T-helper 9 cell (primary cell): Measurements from ENCODE around the gene TEX55.
"Not testable (repeated sequence)": the region's sequence is repeated elsewhere in the genome, so short reads cannot be mapped to it uniquely, and the experiment has no call there.

ENCODE experiments used
- DNase-seq: peaks from one replicate; pipeline ENCODE4 v3.0.0-alpha.2; 2020
- total RNA-seq, 2 donors: gene quantifications; one replicate each; lab custom pipeline; 2026; lab: John Stamatoyannopoulos, UW

Gene TEX55
- total RNA-seq = 0 reads per million in 2 donors

DNA sequence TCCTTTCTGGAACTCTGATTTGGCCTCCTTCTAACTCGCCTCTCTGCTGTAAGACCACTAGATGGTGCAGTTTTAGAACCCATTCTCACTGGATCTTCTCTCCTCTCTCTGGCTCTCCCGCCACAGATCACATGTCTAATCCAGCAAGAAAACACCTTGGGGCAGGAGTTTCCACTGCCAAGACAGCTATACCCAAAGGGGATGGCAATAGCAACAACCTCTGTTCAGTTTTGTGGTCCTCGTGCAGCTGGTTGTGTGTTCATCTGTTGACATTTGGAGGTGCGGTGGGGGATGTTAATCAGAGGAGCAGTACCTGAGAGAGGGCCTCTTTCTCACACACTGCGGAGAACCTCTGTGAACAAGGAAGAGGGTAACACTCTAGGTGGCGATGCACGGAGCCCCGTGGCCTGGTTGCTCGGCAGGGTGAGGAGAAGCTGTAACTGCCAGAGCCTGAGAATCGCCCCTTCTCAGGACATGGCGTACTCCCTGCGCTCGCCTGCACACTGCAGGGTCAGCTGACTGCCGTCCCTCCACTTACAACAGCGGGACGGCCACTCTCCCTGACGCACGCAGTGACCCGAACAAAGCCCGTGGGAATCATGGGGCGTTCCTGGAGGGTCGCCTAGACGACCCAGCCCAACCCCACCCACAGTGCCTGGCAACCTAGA lies at the start of gene TEX55:
TEX55 (plus strand) TSS at position 666 of the 668 bp plus-strand sequence. CDS start 25 bp downstream, outside the sequence.
- no peak for DNase-seq

DNA sequence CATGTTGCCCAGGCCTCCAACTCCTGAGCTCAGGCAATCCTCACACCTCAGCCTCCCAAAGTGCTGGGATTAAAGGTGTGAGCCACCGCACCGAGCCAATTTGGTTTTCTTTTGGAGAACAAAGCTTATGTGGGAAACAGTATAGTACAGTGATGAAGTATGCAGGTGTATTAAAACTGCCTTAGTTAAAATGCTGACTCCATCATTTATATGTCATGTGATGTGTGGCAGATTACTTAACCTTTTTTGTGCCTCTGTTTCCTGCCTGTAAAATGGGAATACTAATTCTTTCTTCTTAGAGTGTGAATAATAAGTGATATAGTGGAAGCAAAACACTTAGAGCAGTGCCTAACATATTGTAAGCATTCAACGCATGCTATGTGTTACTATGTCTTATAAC lies 48.0 kb upstream of the TEX55 start:
- DNase-seq = no peak

DNA sequence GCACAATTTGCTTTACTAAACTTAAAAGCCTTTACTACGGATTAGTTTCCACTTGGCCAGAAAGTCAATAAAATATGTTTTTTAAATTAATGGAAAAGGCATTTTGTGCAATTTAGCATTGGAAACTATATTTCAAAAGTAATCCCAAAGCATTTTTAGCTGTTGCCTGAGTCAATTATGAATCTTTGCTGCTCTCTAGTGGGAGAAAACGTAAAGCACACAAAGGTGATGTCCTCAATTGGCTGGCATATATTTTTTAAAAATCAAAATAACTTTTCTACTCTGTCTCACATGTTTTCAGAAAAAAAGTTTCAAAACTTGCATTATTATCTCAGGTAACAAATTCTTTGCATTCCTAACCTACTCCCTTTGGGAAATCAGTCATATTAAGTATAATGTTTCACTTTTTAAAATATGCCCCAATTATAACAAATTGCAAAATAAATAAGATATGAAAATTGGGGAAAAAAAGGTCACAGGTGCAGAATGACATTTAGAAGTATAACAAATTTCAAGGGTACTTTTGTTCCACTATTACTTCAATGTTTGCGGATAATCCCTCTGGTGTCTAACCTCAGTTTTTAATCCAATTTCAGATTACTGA lies 47.2 kb upstream of the TEX55 start:
- DNase-seq = no peak

DNA sequence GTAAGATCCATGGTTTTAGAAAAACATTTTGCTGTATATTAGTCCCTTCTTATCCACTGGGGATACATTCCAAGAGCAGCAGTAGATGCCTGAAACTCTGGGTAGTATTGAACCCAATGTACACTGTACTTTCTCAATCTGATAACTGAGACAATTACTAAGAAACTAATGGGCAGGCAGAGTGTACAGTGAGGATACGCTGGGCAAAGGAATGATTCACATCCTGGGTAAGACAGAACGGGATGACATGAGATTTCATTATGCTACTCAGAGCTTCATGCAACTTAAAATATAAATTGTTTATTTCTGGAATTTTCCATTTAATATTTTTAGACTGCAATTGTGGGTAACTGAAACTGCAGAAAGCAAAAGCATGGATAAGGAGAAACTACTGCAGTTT lies 46.2 kb upstream of the TEX55 start:
- DNase-seq = no peak

DNA sequence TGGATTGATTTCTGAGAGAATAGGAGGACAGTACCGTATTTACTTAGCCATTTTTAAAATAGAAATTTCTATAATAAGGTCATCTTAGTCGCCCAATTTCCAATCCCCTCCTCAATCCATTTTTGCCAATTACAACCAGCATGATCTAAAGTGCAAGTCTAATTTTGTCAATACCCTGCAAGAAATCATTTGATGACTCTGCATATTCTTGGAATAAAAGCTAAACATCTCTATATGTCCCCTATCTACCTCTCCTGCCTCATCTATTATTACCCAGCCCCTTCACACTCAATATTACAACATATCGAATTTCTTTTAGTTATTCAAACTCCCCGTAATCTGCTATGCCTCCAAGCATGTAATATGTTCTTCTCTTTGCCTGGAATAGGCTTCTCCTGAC lies 41.9 kb upstream of the TEX55 start:
- DNase-seq = no peak

DNA sequence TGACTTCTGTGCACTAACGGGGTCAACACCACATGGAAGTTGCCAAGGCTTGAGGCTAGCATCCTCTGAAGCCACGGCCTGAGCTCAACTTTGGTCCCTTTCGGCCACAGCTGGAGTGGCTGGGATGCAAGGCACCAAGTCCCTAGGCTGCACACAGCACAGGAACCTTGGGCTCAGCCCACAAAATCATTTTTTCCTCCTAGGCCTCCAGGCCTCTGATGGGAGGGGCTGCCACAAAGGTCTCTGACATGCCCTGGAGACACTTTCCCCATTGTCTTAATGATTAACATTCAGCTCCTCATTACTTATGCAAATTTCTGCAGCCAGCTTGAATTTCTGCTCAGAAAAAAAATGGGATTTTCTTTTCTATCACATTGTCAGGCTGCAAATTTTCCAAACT lies 27.6 kb upstream of the TEX55 start:
- DNase-seq = not testable (repeated sequence)

DNA sequence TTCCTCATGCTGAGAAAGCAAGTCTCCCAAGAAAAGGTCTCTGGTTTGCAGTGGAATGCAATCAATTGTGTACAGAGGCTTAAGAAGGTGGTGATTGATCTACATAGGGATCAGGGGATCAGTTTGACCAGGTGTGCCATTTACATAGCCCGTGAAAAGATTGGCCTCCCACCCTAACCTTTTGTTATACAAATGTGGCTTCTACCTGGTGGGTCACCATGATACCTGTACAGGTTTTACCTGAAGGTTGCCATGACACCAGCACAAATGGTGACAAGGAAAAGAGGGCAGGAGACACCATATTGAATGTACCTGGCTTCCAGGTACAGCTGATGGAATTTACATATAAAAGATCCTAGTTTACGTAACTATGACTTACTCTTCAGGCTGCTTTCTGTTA lies 25.5 kb upstream of the TEX55 start:
- DNase-seq = no peak

DNA sequence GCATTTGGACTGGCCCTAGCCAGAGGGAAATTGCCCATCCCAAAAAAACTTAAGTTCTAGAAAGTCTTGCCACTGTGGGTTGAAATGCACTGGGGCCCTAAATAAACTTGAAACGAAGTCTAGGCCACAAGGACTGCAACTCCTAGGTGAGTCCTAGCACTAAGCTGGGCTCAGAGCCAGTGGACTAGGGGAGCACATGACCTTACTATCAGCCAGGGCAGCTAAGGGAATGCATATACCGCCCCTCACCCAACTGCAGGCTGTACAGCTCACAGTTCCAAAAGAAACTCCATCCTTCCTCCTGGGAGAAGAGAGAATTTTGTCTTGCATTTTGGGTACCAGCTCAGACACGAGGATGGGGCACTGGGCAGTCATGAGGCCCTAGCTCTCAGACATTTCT lies 23.6 kb upstream of the TEX55 start:
- no peak for DNase-seq

DNA sequence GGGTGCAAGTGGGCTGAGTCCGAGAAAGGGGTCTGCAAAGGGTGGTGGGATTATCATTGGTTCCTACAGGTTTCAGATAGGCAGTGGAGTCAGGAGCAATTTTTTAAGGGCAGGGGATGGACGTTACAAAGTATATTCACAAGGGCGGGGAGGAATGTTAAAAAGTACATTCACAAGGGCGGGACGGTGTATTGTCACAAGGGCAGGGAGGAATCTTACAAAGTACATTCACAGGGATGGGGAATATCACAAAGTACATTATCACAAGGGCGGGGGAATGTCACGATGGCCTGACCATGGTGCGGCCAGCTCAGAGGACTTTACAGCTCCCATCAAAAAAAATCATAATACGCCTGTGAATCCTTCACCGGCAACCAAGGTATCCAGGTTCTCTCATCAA lies 20.6 kb upstream of the TEX55 start:
- DNase-seq = no peak

DNA sequence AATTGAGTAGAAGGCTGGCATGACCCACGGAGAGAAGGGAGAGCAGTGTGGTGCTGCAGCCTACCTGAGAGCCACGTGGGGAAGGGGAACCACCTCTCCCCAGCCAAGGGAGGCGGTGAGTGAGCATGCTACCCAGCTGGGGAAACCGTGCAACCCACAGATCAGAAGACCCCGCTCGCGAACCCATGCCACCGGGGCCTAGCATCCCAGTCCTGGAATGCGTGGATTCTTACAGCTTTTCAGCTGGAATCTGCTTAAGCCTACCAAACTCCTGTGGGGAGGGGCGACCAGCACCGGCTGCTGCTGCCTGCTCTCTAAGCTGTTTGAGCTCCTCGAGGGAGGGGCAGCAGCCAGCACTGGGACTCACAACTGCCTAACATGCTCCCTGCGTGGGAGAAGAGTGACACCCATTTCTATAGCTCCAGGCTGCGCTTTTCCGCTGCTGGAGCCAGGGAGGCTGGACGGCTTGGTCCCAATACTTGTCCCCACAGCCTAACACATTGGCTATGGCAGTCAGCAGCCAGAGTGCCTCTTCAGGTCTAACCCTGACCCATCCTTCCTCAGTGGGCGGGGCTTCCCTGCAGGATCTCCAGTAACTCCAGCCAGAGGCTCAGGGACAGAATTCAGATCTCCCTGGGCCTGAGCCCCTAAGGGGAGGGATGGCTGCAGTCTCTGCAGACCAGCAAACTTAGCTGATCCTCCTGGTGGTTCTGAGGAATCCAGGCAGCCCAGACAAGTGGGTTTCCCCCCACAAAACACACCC lies 20.0 kb upstream of the TEX55 start:
- no peak for DNase-seq

DNA sequence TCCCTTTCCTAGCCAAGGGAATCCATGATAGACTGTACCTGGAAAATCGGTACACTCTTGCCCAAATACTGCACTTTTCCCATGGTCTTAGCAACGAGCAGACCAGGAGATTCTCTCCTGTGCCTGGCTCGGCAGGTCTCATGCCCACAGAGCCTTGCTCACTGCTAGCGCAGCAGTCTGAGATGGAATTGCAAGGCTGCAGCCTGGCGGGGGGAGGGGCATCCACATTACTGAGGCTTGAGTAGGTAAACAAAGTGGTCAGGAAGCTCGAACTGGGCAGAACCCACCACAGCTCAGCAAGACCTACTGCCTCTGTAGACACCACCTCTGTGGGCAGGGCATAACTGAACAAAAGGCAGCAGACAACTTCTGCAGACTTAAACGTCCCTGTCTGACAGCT lies 15.7 kb upstream of the TEX55 start:
- not testable (repeated sequence) for DNase-seq

DNA sequence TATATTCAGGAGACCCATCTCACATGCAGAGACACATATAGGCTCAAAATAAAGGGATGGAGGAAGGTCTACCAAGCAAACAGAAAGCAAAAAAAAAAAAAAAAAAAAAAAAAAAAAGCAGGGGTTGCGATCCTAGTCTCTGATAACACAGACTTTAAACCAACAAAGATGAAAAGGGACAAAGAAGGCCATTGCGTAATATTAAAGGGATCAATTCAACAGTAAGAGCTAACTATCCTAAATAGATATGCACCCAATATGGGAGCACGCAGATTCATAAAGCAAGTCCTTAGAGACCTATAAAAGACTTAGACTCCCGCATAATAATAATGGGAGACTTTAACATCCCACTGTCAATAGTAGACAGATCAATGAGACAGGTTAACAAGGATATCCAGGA lies 13.7 kb upstream of the TEX55 start:
- not testable (repeated sequence) for DNase-seq

DNA sequence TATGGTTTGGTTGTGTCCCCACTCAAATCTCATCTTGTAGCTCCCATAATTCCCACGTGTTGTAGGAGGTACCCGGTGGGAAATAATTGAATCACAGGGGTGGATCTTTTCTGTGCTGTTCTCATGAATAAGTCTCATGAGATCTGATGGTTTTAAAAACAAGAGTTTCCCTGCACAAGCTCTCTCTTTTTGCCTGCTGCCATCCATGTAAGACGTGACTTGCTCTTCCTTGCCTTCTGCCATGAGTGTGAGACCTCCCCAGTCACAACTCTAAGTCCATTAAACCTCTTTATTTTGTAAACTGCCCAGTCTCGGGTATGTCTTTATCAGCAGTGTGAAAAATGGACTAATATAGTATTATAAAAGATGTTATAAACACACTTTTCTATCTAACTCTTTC lies 6.6 kb upstream of the TEX55 start:
- DNase-seq = not testable (repeated sequence)

DNA sequence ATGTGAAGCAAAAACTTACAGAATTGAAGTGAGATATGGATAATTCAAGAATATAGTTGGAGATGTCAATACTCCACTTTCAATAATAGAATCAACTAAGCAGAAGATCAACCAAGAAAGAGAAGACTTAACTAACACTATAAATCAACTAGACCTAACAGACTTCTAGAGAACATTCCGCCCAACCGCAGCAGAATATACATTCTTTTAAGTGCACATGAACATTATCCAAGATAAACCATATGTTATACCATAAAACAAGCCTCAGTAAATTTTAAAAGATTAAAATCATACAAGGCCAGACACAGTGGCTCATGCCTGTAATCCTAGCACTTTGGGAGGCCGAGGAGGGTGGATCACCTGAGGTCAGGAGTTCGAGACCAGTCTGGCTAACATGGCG lies 5.5 kb upstream of the TEX55 start:
- no peak for DNase-seq

DNA sequence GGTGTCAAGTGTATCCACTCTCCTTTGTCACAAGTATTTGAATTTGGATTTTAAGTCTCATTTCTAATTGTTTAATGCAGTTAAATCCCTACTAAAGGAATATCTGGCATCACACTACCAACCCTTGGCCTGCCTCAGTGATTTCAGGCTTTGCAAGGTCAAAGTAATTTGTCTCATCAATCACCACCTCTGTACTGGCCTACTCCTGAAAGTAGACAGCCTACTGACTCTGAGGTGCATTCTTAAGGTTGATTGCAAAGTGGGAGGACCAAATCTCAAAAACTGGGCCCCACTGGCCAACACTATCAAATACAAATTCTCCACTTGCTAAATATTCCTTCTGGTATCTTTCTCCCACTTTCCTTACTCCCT lies 851 bp upstream of the TEX55 start:
- DNase-seq = no peak

DNA sequence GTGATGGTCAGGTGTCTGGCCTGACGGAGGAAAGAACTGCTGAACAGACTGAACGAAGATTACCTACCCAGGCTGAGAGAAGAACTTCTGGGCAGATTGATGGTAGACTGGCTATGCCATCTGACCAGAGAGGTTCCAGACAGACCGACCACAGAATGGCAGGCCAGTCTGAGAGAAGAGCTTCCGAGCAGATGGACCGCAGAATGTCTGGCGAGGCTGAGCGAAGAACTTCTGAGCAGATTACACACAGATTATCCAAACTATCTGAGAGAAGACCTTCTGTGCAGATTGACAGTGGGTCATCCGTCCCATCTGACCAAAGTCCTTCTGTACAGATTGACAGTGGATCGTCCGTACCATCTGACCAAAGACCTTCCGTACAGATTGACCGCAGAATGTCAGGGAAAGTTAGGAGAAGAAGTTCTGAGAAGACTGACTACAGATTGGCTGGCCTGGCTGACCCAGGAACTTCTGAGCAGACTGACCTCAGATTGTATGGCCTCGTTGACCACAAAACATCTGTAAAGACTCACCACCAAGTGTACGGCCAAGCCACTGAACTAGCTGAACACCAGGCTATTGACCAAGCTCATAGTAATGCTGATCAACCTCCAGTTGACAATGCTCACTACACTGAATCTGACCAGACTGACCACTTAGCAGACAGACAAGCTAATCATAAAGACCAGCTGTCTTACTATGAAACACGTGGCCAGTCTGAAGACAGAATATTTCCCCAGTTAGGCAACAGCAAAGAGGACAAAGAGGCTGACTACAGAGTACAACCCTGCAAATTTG lies 812 bp downstream of the TEX55 start:
- no peak for DNase-seq

DNA sequence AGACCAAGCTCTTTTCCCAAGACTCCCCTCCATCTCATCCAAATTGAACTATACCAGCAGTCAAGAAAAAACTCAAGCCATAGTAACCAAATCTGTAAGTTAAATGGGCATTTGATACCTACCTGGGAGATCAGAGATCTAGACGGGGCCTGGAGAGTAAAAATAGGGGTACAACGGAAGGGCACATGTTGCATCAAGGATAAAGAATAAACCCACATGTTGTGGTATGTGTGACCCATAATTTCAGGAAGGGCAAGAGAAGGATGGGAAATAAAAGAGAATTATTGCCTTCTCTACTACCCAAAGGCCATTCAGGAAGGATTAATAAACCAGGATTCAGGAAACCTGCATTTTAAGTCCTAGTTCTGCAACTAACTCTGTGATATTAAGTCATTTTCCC lies 1.5 kb downstream of the TEX55 start:
- DNase-seq = no peak

DNA sequence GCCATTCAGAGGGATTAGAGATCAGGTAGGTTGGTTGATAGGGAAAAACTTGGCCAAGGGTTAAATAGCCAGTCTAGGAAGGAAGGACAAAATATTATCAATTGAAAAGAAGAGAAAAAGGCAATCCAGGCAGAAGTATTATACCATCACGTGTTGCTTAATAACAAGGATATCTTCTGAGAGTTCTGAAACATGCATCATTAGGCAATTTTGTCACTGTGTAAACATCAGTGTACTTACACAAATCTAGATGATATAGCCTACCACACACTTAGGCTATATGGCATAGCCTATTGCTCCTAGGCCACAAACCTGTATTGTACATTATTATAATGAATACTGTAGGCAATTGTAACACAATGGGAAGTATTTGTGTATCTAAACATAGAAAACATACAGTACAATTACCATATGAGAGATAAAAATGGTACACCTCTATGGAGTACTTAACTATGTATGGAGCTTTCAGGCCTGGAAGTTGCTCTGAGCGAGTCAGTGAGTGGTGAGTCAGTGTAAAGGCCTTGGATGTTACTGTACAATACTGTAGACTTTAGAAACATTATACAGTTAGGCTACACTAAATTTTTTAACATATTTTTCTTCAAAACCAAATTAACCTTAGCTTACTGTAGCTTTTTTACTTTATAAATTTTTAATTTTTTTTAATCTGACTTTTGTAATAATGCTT lies 2.7 kb downstream of the TEX55 start:
- no peak for DNase-seq

DNA sequence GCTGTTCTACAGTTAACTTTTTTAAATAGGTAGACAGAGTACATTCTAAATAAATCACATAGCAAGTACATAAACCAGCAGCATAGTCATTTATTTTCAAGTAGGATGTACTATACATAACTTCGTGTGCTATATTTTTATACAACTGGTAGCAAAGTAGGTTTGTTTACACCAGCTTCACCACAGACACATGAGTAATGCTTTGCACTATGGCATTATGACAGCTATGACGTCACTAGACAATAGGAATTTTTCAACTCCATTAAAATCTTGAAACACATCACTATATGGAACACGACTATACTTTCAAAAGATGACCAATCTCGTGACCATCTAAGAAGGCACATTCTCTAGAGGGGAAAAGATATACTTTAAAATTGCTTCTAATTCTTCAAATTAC lies 3.5 kb downstream of the TEX55 start:
- DNase-seq = no peak

DNA sequence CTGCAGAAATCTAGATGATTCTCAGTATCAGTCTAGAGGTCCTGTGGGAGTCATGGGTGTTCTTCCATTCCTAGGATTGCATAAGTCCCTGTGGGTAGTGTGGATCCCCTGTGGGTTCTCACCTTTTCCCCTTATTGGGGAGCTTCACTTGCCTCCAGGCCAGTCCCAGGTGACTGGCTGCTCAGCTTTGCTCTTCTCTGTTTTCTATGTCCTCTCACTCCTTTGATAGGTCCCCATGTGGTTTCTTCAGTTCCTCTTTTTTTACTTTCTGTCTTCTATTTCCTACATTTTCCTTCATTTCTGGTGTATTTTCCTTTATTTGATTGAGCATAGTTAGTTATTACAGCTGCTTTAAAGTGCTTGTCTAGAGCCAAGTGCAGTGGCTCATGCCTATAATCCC lies 10.9 kb downstream of the TEX55 start:
- DNase-seq = no peak

DNA sequence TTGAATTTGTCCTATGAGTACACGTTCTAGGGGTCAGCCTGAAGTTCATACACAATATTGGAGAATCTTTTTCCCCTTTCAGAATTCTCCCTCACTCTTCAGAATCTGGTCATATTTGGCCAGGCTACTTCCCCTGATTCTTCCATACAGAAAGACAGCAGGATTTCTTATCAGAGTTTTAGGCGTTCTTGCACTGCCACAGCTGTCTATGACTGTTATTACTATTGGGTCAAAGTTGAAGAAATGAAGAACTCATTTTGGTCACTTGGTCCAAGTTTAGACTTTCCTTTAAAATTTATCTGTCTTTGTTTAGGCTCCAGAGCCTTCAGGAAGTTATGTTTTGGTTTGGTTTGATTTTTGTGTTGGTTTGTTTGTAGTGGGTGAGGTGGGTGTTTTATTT lies 12.0 kb downstream of the TEX55 start:
- no peak for DNase-seq

DNA sequence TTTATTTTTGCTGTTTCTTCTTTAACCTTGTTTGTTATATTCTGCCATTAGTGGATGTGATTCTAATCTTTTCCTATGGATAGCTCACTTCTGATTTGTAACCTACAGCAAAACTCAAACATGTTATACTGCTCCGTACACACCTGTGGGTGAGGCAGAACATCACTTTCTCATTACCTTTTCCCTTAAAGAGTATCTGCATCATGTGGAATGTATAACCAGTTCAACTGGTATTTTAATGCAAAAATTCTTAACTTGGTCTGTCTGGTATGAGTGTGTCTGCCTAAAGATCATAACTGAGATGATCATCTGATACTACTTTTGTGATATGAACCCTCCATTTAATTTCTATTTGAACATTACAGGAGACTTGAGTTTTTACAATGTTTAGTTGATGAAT lies 14.4 kb downstream of the TEX55 start:
- DNase-seq = no peak

DNA sequence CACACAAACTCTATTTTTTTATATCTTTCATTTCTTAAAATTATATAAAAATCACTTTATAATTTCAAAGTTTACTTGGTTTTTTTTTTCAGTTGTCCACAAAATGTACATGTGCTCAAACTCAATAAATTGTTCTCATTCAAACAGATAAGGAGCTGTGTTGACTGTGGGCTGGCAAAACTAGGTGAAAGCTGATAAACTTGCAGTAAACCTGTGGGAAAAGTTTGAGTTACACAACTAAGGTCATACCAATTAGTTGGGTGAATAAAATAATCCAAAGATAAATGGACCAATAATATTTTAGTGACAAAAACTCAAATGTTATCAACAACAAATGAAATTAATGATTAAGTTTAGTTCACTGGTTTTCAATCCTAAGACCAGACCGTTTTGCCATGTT lies 14.8 kb downstream of the TEX55 start:
- no peak for DNase-seq
